Measurements from ENCODE around the gene MOB3B. TPM values are rescaled to one million over a fixed set of nuclear protein-coding genes. Genes with fewer than 3 reads are reported as not detected.
"Not testable (repeated sequence)": the region's sequence is repeated elsewhere in the genome, so short reads cannot be mapped to it uniquely, and the experiment has no call there.

The MOB3B gene
- polyA plus RNA-seq, 2 of the 4 experiments (the other 2 are of a cell fraction), result 6.0 to 6.4 TPM

- ChIA-PET CTCF (interaction anchor here (0.5 kb wide), 1 partner anchor 23 kb away, joined by 4 read pairs; no protein-coding TSS in a partner anchor), POLR2A (no interaction called here)
- TF ChIP-seq CBX2 (IDR thresholded peaks at IDR 0.05; ENCODE audit: borderline replicate concordance, low read depth) (no peak), HOXA7 (CRISPR knock-in tag; IDR thresholded peaks at IDR 0.05) (no peak), CEBPB (IDR thresholded peaks at IDR 0.05) (no peak), EP300 (IDR thresholded peaks at IDR 0.05) (no peak), TFCP2L1 (CRISPR knock-in tag; IDR thresholded peaks at IDR 0.05) (no peak), TP53 (CRISPR knock-in tag; IDR thresholded peaks at IDR 0.05) (no peak), BCL3 (IDR thresholded peaks at IDR 0.05) (no peak), JUNB (IDR thresholded peaks at IDR 0.05) (no peak), KDM1A (IDR thresholded peaks at IDR 0.05; ENCODE audit: low read depth) (no peak), POLR2AphosphoS2 (conservative IDR thresholded peaks at IDR 0.05; ENCODE audit: low read length) (no peak), RAD21 (conservative IDR thresholded peaks at IDR 0.05 in 1 of 2, IDR thresholded peaks at IDR 0.05 in 1 of 2) (no peak), MAZ (IDR thresholded peaks at IDR 0.05; ENCODE audit: borderline replicate concordance, low read depth, low read length) (no peak), MYC (IDR thresholded peaks at IDR 0.05; ENCODE audit: borderline replicate concordance, low read length) (no peak), HDAC2 (IDR thresholded peaks at IDR 0.05) (no peak), MAFK (IDR thresholded peaks at IDR 0.05; ENCODE audit: partially characterized antibody) (no peak), SMC3 (IDR thresholded peaks at IDR 0.05) (no peak)
- TF ChIP-seq, protein P1, sequence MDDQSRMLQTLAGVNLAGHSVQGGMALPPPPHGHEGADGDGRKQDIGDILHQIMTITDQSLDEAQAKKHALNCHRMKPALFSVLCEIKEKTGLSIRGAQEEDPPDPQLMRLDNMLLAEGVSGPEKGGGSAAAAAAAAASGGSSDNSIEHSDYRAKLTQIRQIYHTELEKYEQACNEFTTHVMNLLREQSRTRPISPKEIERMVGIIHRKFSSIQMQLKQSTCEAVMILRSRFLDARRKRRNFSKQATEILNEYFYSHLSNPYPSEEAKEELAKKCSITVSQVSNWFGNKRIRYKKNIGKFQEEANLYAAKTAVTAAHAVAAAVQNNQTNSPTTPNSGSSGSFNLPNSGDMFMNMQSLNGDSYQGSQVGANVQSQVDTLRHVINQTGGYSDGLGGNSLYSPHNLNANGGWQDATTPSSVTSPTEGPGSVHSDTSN (IDR thresholded peaks at IDR 0.05), result no peak
- TF ChIP-seq, protein P2, sequence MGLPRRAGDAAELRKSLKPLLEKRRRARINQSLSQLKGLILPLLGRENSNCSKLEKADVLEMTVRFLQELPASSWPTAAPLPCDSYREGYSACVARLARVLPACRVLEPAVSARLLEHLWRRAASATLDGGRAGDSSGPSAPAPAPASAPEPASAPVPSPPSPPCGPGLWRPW (IDR thresholded peaks at IDR 0.05), result no peak
- H3K27ac ChIP-seq, result no peak overlapping the region
- peaks cover 9% of the 10 kb centered on the region; the same call in 2 of the 3 replicates for H3K4me1 ChIP-seq
- ATAC-seq (no peak), DNase-seq (ENCODE audit: low read depth in 1 of 2, low spot score in 1 of 2) (no peak), FAIRE-seq (no peak)
- no peak overlapping the region for H3K4me3 ChIP-seq
- WGBS (ENCODE audit: missing lambda C conversion rate), result 72% methylated on average over 4 of the region's 4 CpGs
- no peaks in the 10 kb centered on the region for H3K9me3 ChIP-seq
- H3K4me2 ChIP-seq, result no peak overlapping the region
Measured at GRCh38 chr9:27467486-27467885, 62.1 kb downstream of the MOB3B start.

- DNase-seq (ENCODE audit: low read depth in 1 of 2, low spot score in 1 of 2); ATAC-seq; H3K9me3 ChIP-seq; H3K4me3 ChIP-seq; FAIRE-seq; H3K4me2 ChIP-seq; CTCF ChIA-PET; H3K27ac ChIP-seq; POLR2A ChIA-PET: not testable (repeated sequence)
- WGBS (ENCODE audit: missing lambda C conversion rate), result 74% methylated on average over 6 of the region's 6 CpGs
- peaks cover 18% of the 10 kb centered on the region for H3K4me1 ChIP-seq
Measured at GRCh38 chr9:27466516-27466915, 63.1 kb downstream of the MOB3B start.

GRCh38 chr9:27464950-27465349 lies 64.7 kb downstream of the MOB3B start:
- ATAC-seq; H3K4me3 ChIP-seq; POLR2A ChIA-PET; FAIRE-seq; DNase-seq (ENCODE audit: low read depth in 1 of 2, low spot score in 1 of 2); H3K9me3 ChIP-seq; CTCF ChIA-PET; H3K27ac ChIP-seq; H3K4me2 ChIP-seq: not testable (repeated sequence)
- H3K4me1 ChIP-seq, result peaks cover 34% of the 10 kb centered on the region
- WGBS (ENCODE audit: missing lambda C conversion rate), result 55% methylated on average over 3 of the region's 3 CpGs

DNA sequence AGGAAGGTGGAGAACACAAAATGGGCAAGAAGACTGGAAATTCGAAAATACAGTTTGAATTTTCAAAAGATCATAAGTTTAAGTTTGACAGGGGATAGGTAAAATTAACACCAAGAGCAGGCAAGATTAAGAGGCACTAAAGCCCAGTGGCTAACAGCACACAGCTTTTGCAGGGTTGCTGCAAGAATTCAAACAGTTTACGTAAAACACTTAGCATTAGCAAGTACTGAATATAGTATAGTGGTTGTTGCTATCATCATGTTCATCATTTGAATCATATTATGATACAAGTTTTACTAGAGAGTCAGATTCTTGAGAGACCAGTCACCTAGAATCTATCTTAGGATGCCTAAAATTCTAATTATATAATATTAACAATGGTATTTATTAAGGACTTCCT lies 66.8 kb downstream of the MOB3B start:
- 47% methylated on average over 2 of the region's 2 CpGs for whole genome bisulfite sequencing (ENCODE audit: missing lambda C conversion rate)
- FAIRE-seq (no peak), DNase-seq (ENCODE audit: low read depth in 1 of 2, low spot score in 1 of 2) (no peak), ATAC-seq (no peak)
- Histone ChIP-seq H3K27ac (peak overlapping the region in 1 of 2 experiments; percentile 51; a peak in 2 of 6 replicates), H3K4me3 (no peak overlapping the region), H3K4me2 (peak overlapping the region; percentile 32; the same call in 2 of the 3 replicates), H3K4me1 (peaks cover 43% of the 10 kb centered on the region), H3K9me3 (no peaks in the 10 kb centered on the region)
- CTCF ChIA-PET, result interaction anchor here (2.6 to 3.6 kb wide), 2 partner anchors 10 to 67 kb away, joined by 15 to 23 read pairs; partner anchors contain the start of gene MOB3B
- POLR2A ChIA-PET, result no interaction called here
- TF ChIP-seq, protein P2 (IDR thresholded peaks at IDR 0.05), result no peak
- TF ChIP-seq SREBF2 (IDR thresholded peaks at IDR 0.05) (no peak), BHLHE40 (IDR thresholded peaks at IDR 0.05; ENCODE audit: low read depth, low read length) (no peak), RNF2 (IDR thresholded peaks at IDR 0.05; ENCODE audit: borderline replicate concordance, low read depth) (no peak), FOXS1 (CRISPR knock-in tag; IDR thresholded peaks at IDR 0.05) (no peak), NPAS2 (CRISPR knock-in tag; IDR thresholded peaks at IDR 0.05; ENCODE audit: borderline replicate concordance) (no peak), TP53 (CRISPR knock-in tag; IDR thresholded peaks at IDR 0.05) (no peak)
